Astrocyte of the hippocampus (primary cell): ENCODE measurements around the gene PRSS50.

Experiments used
- DNase-seq: peaks from one replicate; pipeline ENCODE4 v3.0.0; 2011; ENCODE audit warnings: low read depth, low spot score

The PRSS50 gene

DNA sequence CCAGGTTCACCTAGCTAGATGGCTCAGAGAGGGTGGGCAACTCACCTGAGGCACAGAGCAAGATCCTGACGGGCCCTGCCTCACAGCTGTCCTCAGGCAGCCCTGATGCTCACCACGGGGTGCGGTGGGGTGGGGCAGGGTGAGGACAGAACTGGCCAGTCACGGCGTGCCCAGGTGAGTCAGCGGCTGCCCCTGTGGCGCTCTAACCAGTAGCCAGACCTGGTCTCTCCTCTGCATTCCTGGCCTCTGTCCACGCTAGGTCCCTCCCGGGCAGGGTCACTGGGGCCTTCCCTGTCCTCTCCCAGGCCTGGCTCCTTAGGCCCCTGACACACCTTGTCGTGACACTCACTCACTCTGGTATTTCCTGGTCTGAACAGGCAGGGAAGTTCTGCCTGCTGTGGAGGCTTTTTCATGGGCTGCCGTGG lies 25.1 kb downstream of the PRSS50 start:
- peak; percentile 33 for DNase-seq

- peak; percentile 47 for DNase-seq
Measured at GRCh38 chr3:46690798-46691197, 26.9 kb downstream of the PRSS50 start.

- no peak for DNase-seq
Measured at GRCh38 chr3:46685446-46685845, 32.2 kb downstream of the PRSS50 start.

GRCh38 chr3:46684891-46685290 lies 32.8 kb downstream of the PRSS50 start:
- no peak for DNase-seq

GRCh38 chr3:46682974-46683373 lies 34.7 kb downstream of the PRSS50 start:
- DNase-seq = no peak

DNA sequence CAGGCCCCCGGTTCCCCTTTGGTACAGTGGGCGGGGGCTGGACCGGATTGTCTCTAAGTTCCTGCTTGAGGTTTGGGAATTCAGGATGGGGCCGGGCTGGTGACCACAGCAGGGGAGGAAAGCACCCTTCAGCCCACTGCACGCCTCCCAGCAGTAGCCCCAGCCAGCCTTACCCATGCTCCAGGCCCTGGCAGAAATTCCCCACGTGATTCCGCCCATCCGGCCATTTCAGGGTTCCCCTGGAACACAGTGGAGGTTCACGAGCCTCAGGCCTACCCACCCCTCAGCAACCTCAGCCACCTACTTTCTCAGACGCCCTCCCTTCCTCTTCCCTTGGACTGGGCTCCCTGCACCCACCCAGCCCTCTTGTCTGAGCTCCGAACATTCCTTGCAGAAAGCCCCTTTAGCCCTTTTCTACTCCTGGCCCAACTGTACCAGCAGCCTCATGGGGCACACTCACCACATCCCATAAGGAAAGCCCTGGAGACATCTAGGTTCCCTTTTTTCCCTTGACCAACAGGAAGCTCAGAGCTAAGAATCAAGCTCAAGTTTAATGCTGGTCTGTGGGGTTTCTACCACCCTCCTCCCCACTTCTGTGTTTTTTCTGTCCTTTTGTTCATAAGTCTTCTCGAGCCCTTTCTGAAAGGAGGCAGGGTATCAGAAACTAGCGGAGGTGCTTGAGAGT lies 35.7 kb downstream of the PRSS50 start:
- no peak for DNase-seq

- DNase-seq = no peak
Measured at GRCh38 chr3:46681387-46681786, 36.3 kb downstream of the PRSS50 start.

- DNase-seq = no peak
Measured at GRCh38 chr3:46680298-46680826, 37.3 kb downstream of the PRSS50 start.

DNA sequence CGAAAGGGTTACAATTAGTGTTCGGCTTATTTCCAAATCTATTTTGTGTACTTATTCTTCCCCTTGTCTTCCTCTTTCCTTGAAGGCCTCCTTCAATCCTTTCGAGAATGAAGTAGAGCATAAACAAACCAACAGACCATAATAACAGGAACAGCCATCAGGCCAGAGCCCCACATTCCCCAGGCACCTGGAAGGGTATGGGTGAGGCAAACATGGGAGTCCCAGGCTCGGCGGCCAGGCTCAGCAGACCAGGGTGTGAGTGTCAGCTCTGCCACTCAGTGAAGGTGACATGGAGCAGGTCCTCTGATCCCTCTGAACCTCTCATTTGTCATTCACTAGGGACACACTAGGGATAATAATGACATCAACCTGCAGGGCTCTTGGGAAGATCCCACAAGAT lies 38.0 kb downstream of the PRSS50 start:
- DNase-seq = no peak

DNA sequence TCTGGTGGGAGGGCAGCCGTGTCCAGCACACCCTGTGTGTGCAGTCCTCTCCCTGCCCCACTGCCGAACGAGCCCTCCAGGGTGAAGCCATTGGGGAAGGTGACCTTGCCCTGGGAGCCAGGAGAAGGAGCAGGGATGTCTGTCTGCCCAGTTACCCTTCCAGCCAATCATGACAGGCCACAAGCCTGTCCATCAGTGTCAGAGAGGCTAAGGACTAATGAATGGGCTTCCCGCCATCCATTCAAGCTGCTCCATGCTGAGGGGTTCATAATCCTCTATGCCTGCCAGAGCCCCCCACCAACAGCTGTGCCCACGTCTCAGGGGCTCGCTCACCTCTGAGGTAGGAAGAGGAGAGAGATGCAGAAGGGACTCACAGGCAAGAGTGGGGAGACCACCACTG lies 39.4 kb downstream of the PRSS50 start:
- DNase-seq = no peak

- no peak for DNase-seq
Measured at GRCh38 chr3:46677411-46677726, 40.3 kb downstream of the PRSS50 start.

- no peak for DNase-seq
Measured at GRCh38 chr3:46676601-46677410, 40.9 kb downstream of the PRSS50 start.

DNA sequence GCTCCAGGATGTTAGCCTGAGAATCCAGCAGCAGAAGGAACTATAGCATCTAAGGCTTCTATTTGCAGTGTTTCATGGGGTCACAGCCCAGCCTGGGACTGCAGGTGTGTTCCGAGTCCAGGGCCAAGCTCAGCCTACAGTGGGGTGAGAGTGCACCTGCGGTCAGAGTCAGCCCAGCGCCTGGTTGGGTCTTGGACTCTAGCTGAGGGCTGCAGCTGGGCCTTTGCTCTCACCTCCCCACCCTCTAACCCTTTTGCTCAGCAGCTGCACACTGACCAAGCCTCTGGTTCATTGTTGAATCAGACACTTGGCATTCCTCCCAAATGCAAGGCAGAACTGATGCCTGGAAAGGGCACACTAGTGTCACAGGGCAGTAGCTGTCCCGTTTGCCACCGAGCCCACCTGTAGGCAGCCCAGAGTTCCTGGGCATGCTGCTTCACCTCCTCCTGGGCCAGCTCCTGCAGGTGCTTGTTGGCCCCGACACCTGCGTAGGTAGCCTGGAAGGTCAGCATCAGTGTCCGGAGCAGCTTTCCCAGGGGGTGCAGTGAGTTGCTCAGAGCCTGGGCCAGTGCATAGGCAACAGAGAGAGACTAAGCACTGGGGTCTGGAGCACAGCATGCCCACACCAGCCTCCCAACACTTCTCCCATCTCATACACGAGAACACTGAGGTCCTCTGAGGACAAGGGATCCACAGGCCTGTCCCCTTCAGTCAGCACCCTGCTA lies 41.7 kb downstream of the PRSS50 start:
- DNase-seq = no peak

GRCh38 chr3:46675426-46675825 lies 42.2 kb downstream of the PRSS50 start:
- DNase-seq = no peak

DNA sequence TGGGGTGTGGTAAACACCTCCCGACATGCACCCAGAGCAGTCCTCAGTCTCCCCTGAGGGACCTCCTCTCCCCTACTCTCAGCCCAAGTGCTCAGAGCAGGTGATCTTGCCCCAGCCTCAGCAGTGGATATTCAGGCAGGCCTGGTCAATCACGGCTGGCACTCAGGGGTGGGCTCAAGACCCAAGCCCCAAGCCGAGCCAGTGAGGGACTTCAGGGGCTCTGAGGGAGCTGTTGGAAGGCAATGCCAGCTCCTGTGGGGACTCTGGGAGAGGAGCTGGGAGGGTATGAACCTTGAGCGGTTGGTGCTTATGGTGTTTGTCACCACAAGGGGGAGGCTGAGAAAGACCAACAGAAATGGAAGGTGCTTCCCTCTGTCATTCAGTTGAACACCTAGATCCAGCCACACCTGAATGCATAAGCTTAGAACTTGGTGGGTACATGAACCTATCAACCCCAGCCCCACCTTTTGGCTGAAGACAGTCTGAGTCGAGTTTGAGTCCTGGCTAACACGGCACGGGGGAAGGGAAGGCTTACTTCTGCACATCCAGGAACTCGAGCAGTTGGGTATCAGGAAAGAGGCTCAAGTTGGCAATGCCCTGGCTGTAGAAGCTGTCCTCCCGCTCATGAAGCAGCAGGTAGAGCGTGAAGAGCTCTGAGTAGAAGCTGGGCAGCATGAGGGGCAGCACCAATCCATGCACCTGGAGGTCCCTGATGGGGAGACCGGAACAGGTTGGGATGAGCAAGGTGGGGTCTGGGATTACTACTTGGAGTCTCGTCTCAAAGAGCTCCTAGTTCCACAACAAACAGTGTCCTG lies 43.4 kb downstream of the PRSS50 start:
- no peak for DNase-seq

DNA sequence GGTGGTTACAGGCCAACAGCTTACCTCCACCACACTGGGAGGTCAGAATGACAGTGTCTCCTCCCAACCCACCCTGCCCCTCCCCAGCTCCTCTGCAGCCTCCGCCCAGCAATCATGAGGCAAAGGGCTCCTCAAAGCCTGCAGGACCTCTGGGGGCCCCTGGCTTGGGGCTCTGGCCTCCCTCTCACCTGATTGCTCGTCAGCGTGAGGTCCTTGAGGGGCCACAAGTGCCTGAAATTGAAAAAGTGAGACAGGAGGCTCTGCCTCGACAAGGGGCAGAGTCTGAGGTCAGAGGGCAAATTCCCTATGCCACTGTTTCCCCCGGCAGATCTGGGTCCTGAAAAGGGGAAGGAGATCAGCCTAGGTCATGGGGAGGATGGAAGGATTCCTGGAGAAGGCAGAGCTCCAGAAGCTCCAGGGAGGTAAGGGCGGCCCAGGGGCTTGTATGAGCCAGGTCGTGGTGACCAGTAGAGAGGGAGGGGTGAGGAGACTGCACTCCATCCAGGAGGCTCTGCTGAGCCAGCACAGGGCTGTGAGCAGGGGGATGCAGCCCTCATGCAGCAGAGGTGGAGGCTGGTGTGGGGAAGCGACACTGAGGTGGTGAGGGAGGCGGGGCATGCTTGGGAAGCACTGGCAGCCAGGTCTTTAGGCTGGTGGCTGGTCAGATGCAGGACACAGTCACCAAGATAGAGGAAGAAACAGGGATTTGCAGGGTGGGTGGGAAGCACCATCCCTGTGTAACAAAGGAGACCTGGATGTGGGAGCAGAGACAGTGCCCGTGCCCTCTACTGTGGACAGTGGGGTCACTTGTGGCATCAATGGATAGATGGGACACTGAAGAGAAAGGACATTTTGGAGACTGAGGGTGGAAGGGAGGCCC lies 44.3 kb downstream of the PRSS50 start:
- DNase-seq = no peak

DNA sequence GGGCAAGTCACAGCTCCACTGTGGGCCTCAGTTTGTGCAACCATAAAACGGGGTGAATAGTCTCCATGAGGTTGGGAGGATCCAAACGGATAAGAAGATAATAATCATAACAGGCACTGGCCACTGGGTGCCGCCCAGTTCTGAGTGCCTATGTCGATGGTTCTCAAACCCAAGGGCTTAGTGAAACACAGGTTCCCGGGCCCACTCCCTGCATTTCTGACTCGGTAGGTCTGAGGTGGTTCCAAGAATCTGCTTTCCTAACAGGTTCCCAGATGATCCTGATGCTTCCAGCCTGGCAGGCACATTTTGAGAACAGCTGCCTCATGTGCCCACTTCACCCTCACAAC lies 45.3 kb downstream of the PRSS50 start:
- no peak for DNase-seq

GRCh38 chr3:46671541-46672348 lies 45.9 kb downstream of the PRSS50 start:
- DNase-seq = no peak

GRCh38 chr3:46670891-46671427 lies 46.7 kb downstream of the PRSS50 start:
- no peak for DNase-seq
